GM12878 (cell line): ENCODE measurements around the gene TCF7L1. TPM values are rescaled to one million over a fixed set of nuclear protein-coding genes. Genes with fewer than 3 reads are reported as not detected.

ENCODE experiments used
- BHLHE40 ChIP-seq, 2 experiments: fragments of 450-650 bp in 1 of 2; IDR thresholded peaks; 2 replicates each; pipeline ENCODE4 v1.6.1; 2011 to 2017; ENCODE audit warnings: low read depth in 2 of 2, borderline replicate concordance in 1 of 2, improper control_type of control experiment in 1 of 2, low read length in 1 of 2, mild to moderate bottlenecking in 1 of 2
- EED ChIP-seq: sonication (generic); IDR thresholded peaks from 2 replicates; pipeline ENCODE4 v1.6.1; 2016; ENCODE audit warnings: antibody characterized with exemption, low read depth
- HCFC1 ChIP-seq: fragments of 150-350 bp; IDR thresholded peaks from 2 replicates; pipeline ENCODE4 v1.6.1; 2014; ENCODE audit warnings: low read length
- LARP7 ChIP-seq: fragments of 450-650 bp; IDR thresholded peaks from 2 replicates; pipeline ENCODE4 v1.6.1; 2017; ENCODE audit warnings: mild to moderate bottlenecking
- MYB ChIP-seq: fragments of 150-350 bp; IDR thresholded peaks from 2 replicates; pipeline ENCODE4 v1.6.1; 2014; ENCODE audit warnings: mild to moderate bottlenecking, low read depth, low read length, borderline replicate concordance
- POLR2AphosphoS2 ChIP-seq: IDR thresholded peaks from 2 replicates; pipeline ENCODE4 v1.6.1; 2011; ENCODE audit warnings: low read depth, mild to moderate bottlenecking, low read length, improper control_type of control experiment, moderate library complexity
- POLR2AphosphoS5 ChIP-seq: IDR thresholded peaks from 2 replicates; pipeline ENCODE4 v1.6.1; 2011; ENCODE audit warnings: mild to moderate bottlenecking, low read length, inconsistent platforms
- POU2F2 ChIP-seq: IDR thresholded peaks from 3 replicates; pipeline ENCODE4 v1.6.1; 2011; ENCODE audit warnings: low read depth, mild to moderate bottlenecking, low read length, borderline replicate concordance
- RFX5 ChIP-seq: IDR thresholded peaks from 2 replicates; pipeline ENCODE4 v1.6.1; 2011; ENCODE audit warnings: low read depth, low read length, improper control_type of control experiment
- SMAD5 ChIP-seq: IDR thresholded peaks from 2 replicates; pipeline ENCODE4 v1.6.1; 2016; ENCODE audit warnings: antibody characterized with exemption, low read depth
- SMC3 ChIP-seq: IDR thresholded peaks from 2 replicates; pipeline ENCODE4 v1.6.1; 2011; ENCODE audit warnings: low read length, improper control_type of control experiment, borderline replicate concordance
- ZNF207 ChIP-seq: fragments of 450-650 bp; IDR thresholded peaks from 2 replicates; pipeline ENCODE4 v1.6.1; 2014; ENCODE audit warnings: antibody characterized with exemption, mild to moderate bottlenecking, borderline replicate concordance
- ZNF687 ChIP-seq: fragments of 450-650 bp; IDR thresholded peaks from 2 replicates; pipeline ENCODE4 v1.6.1; 2017; ENCODE audit warnings: mild to moderate bottlenecking, moderate library complexity
- polyA plus RNA-seq, 11 experiments: library from polyadenylated mRNA; depleted of rRNA in 4 of 11; unstranded in 6 of 11; stranded (reverse) in 5 of 11; fragments of >200 nt; fragmentation: Nextera tagmentation in 4 of 11; fragmentation: Illumina TruSeq in 1 of 11; extraction: Ambion mirVana in 4 of 11; extraction: Trizol in 1 of 11; gene quantifications; 1 replicate in 1 of 11; 2 replicates in 10 of 11; pipeline versions ENCODE4 v1.2.1 to v1.2.3, GENCODE V29; 2011 to 2016; ENCODE audit warnings: inconsistent platforms in 2 of 11, missing spikeins in 2 of 11, low read depth in 1 of 11
- total RNA-seq, 4 experiments: library from RNA; depleted of rRNA in 3 of 4; stranded (reverse); fragments of >200 nt in 3 of 4; fragmentation: Illumina TruSeq in 1 of 4; extraction: Trizol in 1 of 4; gene quantifications; 2 replicates each; pipeline versions ENCODE4 v1.2.1 to v1.2.3, GENCODE V29; 2013 to 2021
- TF ChIP-seq, protein P1 (sequence below): fragments of 450-650 bp; IDR thresholded peaks from 2 replicates; pipeline ENCODE4 v1.6.1; 2016; ENCODE audit warnings: mild to moderate bottlenecking
- TF ChIP-seq, protein P2 (sequence below): fragments of 450-650 bp; IDR thresholded peaks from 2 replicates; pipeline ENCODE4 v1.6.1; 2017; ENCODE audit warnings: mild to moderate bottlenecking, low read depth, inconsistent platforms; ENCODE audit not compliant: poor library complexity, severe bottlenecking
- TF ChIP-seq, protein P3 (sequence below): fragments of 450-650 bp; IDR thresholded peaks from 2 replicates; pipeline ENCODE4 v1.6.1; 2014; ENCODE audit warnings: mild to moderate bottlenecking

TCF7L1 gene
- total and polyA plus RNA-seq, 10 of the 15 experiments (the other 5 are each of a cell fraction or from before 2014, with no cell fraction given), result 0.03 to 0.11 (median 0.10) TPM; not detected in 7

DNA sequence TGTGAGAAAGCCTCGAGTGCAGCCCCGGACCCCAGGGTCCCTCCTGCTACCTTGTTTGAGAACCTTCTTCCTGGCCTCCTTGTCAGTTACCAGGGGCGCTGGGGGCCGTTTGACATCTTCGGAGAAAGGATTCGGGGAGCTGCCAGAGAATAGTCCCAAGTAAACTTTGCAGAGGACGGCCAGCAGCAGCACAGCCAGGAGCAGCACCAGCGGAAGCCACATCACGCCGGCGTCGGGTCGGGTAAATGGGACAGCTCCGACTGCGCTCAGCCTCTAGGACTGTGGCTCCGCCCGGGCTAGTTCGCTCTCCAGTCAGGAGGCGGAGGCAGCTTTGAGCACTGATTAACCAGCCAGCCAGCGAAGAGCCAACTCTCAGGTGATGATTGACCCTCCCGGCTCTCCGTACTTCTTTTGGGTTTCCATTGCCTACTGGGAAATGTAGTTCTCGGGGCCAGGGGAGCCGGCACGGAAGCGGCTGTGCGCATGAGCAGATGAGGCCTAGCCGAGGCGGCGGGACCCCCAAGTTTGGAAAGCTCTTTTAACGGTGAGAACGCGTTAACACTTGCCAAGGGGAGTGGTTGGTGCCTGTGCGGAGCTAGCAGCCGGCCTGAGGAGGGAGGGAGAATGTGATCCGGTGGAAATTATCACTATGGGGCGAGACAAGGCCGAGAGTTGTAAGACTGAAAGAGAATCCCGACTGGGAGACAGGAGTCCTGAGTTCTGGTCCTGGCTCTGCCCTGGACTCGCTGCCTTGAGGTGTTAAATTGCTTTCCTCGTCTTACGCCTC is 221.3 kb downstream of the TCF7L1 start, which contains the start of the genes ELMOD3 and RETSAT (continued):
- TF ChIP-seq, protein P1, sequence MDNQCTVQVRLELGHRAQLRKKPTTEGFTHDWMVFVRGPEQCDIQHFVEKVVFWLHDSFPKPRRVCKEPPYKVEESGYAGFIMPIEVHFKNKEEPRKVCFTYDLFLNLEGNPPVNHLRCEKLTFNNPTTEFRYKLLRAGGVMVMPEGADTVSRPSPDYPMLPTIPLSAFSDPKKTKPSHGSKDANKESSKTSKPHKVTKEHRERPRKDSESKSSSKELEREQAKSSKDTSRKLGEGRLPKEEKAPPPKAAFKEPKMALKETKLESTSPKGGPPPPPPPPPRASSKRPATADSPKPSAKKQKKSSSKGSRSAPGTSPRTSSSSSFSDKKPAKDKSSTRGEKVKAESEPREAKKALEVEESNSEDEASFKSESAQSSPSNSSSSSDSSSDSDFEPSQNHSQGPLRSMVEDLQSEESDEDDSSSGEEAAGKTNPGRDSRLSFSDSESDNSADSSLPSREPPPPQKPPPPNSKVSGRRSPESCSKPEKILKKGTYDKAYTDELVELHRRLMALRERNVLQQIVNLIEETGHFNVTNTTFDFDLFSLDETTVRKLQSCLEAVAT, result no peak
- TF ChIP-seq SMAD5, result peak; percentile 94
- TF ChIP-seq POLR2AphosphoS2, result peak; percentile 83; the same call in 1 of the 2 replicates
- TF ChIP-seq BHLHE40 (IDR thresholded peaks at IDR 0.05; ENCODE audit: borderline replicate concordance in 1 of 2, low read depth in 2 of 2, low read length in 1 of 2), result peak; percentile 32 to 39; a peak in 2 of 4 replicates
- peak; percentile 99 for TF ChIP-seq POLR2AphosphoS5
- peak; percentile 44; the same call in 1 of the 2 replicates for TF ChIP-seq ZNF207
- TF ChIP-seq, protein P2, sequence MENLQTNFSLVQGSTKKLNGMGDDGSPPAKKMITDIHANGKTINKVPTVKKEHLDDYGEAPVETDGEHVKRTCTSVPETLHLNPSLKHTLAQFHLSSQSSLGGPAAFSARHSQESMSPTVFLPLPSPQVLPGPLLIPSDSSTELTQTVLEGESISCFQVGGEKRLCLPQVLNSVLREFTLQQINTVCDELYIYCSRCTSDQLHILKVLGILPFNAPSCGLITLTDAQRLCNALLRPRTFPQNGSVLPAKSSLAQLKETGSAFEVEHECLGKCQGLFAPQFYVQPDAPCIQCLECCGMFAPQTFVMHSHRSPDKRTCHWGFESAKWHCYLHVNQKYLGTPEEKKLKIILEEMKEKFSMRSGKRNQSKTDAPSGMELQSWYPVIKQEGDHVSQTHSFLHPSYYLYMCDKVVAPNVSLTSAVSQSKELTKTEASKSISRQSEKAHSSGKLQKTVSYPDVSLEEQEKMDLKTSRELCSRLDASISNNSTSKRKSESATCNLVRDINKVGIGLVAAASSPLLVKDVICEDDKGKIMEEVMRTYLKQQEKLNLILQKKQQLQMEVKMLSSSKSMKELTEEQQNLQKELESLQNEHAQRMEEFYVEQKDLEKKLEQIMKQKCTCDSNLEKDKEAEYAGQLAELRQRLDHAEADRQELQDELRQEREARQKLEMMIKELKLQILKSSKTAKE, result no peak
- peak; percentile 15; the same call in 1 of the 2 replicates for TF ChIP-seq SMC3
- peak; percentile 62 for TF ChIP-seq RFX5
- TF ChIP-seq POU2F2, result peak; percentile 84
- TF ChIP-seq, protein P3, sequence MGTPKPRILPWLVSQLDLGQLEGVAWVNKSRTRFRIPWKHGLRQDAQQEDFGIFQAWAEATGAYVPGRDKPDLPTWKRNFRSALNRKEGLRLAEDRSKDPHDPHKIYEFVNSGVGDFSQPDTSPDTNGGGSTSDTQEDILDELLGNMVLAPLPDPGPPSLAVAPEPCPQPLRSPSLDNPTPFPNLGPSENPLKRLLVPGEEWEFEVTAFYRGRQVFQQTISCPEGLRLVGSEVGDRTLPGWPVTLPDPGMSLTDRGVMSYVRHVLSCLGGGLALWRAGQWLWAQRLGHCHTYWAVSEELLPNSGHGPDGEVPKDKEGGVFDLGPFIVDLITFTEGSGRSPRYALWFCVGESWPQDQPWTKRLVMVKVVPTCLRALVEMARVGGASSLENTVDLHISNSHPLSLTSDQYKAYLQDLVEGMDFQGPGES, result peak; percentile 1; the same call in 1 of the 2 replicates
- TF ChIP-seq HCFC1, result peak; percentile 98
- TF ChIP-seq ZNF687, result 0 out of 2 replicates have a peak, but pooled peaks have one; percentile 46
- no peak for TF ChIP-seq LARP7
- no peak for TF ChIP-seq MYB
- TF ChIP-seq EED, result no peak
